Epithelial cell of esophagus (primary cell): ENCODE data around the gene COL8A2.

ENCODE experiments used
- DNase-seq: peaks from one replicate; pipeline ENCODE4 v3.0.0; 2010; ENCODE audit warnings: low read depth
- H3K4me3 ChIP-seq: 2 replicates; pipeline ENCODE4 v1.5.1; 2011; ENCODE audit warnings: mild to moderate bottlenecking, low read length, control low read depth
- CTCF ChIP-seq: IDR thresholded peaks from 2 replicates; pipeline ENCODE4 v1.5.1; 2011; ENCODE audit warnings: low read depth, mild to moderate bottlenecking, low read length, control low read depth, inconsistent platforms; ENCODE audit not compliant: insufficient read depth; ENCODE audit errors: missing control alignments

The COL8A2 gene

GRCh38 chr1:36157115-36157903, 32.3 kb upstream of the COL8A2 start:
- peak overlapping the region; percentile 93 for H3K4me3 ChIP-seq
- DNase-seq, result no peak

GRCh38 chr1:36156329-36157114, 31.5 kb upstream of the COL8A2 start:
- peak overlapping the region; percentile 93 for H3K4me3 ChIP-seq
- no peak for TF ChIP-seq CTCF
- DNase-seq, result no peak

More at GRCh38 chr1:36157115-36157903, 32.3 kb upstream of the COL8A2 start:
- TF ChIP-seq CTCF, result no peak

- peak within 1 kb of the TSS; percentile 93 for H3K4me3 ChIP-seq
- peak; percentile 85 for DNase-seq
- TF ChIP-seq CTCF, result no peak
Measured at GRCh38 chr1:36155408-36156328, 30.6 kb upstream of the COL8A2 start, which contains the start of gene MAP7D1. TSS of gene MAP7D1 (plus strand) at chr1:36156160. CDS start at chr1:36156418, 258 bp downstream.

GRCh38 chr1:36154765-36155407, 29.9 kb upstream of the COL8A2 start:
- TF ChIP-seq CTCF, result no peak
- H3K4me3 ChIP-seq, result peak overlapping the region; percentile 56
- no peak for DNase-seq

- no peak for DNase-seq
- no peak for TF ChIP-seq CTCF
Measured at GRCh38 chr1:36154335-36154734, 29.3 kb upstream of the COL8A2 start.

GRCh38 chr1:36153476-36153875, 28.5 kb upstream of the COL8A2 start:
- no peak for TF ChIP-seq CTCF
- no peak for DNase-seq
- no peak overlapping the region for H3K4me3 ChIP-seq

More at GRCh38 chr1:36154335-36154734, 29.3 kb upstream of the COL8A2 start:
- H3K4me3 ChIP-seq, result no peak overlapping the region
